HL-60/S4 (cell line): ENCODE results near the gene SCRT2.

ENCODE experiments used
- in situ Hi-C: fragments of 300-500 bp; cut with MboI; formaldehyde crosslinking; loops from 2 replicates; pipeline ENCODE4 v1.14.3; 2022; ENCODE audit warnings: low sequenced_read_pairs

The SCRT2 gene

DNA sequence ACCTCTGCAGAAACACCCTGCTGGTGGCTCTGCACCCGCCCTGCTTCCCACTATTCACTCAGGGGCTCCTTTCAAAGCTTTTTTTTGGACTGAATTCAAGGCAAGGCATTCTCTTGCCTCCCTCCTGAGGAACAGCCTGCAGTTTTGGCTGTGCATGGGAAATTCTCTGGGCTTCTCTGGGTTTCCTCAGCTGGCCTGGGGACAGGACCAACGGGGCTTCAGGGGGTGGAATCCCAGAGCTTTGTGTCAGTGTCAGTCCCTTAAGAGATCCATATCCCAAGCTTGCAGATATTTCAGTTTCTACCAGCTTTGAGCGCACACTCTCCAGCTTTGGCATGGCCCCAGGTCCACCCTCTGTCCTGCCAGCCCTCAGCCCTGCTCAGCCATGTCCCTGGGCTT lies 2.0 kb downstream of the SCRT2 start:
- in situ Hi-C loops, result no loop called here

DNA sequence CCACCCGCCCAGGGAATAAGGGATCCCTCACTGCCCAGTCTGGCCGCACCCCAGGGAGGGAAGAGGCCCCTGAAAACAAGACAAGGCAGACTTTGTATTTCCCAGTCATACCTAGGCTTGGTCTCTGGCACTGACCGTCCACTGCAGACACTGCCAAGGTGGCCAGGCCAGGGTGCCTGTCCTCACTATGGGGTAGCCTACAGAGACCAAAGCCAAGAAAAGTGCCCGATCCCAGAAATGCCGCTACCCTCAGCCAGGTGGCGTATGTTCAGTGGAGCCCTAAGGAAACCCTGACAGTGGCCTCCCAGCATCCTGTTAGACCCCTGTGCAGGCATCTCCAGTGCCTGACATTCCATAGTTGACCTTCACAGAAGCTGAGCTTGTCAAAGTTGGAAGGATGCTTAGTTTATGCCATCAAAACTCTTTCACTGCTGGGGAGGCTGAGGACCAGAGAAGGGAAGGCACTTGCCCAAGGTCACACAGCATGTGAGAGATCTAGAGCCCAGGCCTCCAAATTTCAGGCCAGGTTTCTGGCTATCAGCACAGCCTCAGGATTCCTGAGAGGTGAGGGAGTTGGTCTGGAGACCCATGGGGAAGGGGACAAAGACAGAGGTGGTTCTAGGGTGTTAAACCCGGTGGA lies 2.5 kb downstream of the SCRT2 start:
- in situ Hi-C loops, result no loop called here

DNA sequence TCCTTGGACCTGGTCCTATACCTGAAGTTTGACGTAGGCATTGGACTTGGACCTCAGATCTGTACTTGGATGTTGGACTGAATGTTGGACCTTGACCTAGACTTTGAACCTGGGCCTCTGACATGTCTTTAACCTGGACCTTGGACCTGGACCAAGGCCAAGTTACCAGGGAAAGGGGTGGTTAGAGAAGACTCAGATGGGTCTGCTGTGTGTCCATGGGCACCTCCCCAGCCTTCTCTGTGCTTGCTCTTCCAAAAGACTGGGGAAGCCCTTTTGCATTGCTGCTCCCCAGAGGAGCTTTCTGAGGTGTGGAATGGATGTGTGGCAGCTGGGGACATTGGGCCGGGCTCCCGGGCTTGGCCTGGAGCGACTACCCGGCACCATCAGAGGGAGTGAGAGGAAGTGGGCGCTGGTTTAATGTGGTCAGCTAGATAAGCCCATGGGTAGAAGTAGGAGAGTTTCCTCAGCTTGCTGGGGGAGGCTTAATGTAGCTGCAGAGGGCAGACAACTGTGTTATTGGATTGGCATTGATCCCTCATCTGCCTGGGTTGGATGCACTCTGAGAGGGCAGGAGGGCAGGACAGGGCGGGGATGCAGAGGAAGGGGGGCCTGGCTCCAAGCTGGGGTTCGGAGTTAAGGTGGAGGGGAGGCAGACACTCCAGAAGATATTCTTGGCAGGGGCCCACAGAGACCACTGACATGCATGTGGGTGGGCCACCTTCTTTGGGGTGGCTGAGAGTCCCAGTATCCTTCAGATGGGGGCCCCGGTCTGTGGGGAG lies 4.2 kb downstream of the SCRT2 start:
- in situ Hi-C loops, result no loop called here

DNA sequence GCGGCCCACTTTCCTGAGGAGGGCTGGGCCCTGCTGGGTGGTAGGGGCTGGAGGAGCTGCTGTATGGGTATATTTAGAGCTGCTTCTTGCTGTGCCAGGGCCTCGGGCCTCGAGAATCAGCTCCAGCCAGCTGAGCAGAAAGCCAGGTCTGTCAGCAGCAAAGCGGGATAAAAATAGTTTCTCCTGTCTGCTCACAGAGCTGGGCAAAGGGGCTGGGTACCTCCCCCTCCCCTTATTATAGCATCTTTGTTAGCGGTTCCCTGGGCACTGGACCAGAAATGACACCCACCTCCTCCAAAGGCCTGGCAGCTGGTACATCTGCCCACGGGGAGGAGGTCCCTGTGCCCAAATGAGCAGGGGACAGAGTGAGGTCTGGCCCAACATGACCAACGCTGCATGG lies 6.0 kb downstream of the SCRT2 start:
- in situ Hi-C loops, result no loop called here

DNA sequence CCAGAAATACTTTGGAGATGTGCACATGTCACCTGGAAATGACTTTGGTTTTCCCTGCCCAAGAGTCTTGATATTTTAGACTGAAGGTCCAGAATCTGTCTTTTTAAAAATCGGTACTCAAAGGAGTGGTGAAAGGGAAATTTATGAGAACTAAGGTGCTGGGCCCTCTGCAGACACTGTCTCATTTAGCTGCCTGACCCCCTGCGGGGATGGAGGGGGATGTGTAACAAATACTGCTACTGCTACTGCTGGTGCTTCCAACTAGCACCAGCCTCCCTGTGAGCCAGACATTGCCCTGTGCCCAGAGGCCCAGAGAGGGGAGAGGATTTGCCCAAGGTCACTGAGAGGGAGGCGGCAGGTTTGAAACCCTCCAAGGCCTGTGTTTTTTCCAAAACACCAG lies 7.0 kb downstream of the SCRT2 start:
- in situ Hi-C loops, result no loop called here

DNA sequence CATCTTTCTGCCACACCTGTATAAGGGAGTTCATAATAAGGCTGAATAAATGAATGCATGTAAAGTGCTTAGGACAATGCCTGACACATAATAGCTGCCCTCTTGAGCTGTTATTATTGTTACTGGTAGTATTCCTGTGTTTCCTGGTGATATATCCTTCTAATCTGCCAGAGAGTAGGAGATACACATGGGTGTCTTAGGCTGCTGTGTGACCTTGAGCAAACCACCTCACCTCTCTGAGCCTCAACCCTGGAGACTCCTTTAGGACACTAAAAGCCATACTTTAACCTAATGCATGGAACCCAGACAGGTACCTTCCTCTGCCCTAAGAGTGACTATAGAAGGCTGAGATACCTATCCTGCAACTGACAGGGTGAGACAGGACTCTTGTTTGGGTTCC lies 7.6 kb downstream of the SCRT2 start:
- in situ Hi-C loops, result no loop called here

DNA sequence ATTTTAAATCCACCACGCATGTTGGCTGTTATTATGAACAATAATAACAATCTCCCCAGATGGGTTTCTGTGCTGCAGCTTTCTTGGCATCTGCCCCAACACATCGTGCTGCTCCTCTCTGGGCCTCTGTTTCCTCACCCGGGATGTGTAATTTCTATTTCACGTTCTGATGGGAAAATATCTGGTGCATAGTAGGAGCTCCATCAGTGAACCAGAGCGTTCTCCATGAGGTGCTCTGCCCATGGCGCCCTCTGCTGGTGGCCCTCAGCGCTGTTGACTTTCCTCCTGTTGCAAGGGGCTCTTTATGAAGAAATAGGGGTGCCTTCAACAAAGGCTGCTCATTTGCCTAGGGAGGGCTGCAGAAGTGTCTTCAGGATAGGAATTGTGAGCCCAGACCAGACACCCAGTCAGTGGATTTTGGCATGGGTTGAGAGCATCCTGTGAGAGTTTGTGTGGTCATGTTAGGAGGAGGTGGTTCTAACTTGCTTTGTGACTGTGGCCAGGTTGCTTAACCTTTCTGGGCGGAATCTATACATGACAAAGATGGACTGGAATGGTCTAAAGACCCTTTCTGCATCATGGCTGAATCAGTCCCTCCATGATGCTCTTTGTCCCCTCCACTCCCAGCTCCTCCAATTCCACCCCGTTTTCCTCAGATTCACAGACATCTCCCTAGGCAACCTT lies 8.1 kb downstream of the SCRT2 start:
- in situ Hi-C loops, result no loop called here

DNA sequence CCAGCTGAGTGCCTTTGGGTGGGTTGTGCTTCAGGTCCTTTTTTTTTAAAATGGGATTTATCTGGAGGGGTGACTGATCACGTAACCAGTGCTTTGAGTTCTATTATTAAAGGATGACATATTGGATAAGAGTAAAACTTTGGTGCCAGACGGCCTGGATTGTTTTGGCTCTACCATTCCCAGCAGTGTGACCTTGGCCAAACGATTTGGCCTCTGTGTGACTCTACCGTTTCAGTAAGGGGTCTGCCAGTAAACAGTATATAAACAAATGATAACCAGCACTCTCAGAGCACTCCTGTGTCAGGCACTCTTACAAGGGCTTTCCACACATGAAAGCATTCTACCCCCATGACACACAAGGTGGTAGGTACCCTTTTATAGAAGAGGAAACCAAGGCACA lies 8.7 kb downstream of the SCRT2 start:
- in situ Hi-C loops, result no loop called here

DNA sequence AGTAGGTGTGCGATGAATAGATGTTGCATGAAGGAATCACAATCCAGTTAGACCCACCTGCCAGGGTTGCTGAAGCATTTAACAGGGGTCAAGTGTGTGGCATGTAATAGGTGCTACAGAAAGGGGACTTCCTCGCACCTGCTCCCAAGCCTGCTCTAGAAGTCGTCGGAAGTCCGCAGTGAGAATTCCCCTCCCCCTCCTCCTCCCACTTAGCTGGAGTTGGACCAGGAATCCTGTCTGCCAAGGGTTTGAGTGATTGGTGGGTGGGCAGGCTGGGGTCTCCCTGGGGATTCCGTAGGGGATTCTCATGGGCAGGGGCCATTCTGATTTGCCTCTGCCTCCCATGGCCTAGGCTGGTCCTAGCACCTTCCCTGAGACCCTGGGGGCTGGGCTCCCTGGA lies 10.3 kb downstream of the SCRT2 start:
- in situ Hi-C loops, result no loop called here

DNA sequence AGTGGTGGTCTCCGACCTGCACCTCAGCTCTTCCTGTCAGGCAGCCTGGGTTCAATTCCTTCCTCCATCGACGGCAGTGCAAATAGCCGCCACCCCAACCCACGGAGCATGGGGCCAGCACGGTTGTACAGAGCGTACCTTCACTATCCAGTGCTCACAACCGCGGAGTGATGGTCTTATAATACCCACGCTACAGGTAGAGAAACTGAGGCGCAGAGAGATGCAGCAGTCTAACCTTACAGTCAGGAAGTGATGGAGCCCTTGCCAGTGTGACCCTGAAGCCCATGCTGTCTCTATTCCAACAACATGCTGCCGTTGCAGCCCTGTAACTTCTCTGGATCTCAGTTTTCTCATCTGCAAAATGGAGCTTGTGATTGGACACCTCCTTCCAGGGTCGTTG lies 11.0 kb downstream of the SCRT2 start:
- in situ Hi-C loops, result no loop called here

DNA sequence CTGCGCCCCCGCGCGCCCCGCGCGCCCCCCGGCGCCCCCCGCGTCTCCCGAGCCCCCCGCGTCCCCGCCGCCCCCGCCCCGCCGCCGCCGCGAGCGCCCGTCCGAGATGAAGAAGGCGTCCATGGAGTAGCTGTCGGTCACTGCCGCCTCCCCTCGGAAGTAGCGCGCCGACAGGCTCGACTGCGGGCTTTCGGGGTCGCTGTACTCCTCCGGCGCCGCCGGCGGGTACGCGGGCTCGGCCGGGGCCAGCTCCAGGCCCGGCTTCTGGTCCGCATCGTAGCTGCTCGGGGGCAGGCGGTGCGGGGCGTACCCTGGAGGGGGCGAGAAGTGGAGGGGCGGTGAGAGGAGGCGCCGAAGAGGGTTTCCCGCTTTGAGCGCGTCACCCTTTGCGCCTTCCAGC lies 11.5 kb downstream of the SCRT2 start:
- in situ Hi-C loops, result no loop called here

DNA sequence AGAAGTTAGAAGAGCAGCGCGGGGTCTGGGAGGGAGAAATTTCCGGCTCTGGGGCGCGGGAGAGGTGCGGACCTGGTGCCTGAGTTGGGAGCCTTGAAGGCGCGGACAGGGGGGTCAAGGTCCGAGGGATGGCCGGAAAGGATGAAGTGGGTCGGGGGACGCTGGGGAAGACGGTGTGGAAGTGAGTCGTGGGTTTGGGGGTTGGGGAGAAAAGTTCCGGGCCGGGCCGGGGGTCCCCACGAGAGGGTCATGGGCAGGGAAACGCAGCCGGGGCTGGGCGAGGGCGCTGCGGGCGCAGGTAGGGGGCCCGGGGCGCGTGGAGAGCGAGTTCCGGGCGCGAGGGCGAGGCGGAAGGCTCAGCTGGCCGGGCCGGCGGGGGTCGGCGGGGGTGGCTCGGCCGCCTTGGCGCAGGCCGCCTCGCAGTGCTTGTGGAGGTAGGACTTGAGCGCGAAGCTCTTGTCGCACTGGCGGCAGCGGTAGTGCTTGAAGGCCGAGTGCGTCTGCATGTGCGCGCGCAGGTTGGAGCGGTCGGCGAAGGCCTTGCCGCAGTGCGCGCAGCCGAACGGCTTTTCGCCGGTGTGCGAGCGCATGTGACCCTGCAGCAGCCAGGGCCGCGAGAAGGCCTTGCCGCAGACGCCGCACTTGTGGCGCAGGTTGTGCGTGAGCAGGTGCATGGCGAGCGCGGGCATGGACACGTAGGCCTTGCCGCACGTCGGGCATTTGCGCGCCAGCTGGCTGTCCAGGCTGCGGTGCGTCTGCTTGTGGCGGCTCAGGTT lies 12.1 kb downstream of the SCRT2 start:
- in situ Hi-C loops, result no loop called here

DNA sequence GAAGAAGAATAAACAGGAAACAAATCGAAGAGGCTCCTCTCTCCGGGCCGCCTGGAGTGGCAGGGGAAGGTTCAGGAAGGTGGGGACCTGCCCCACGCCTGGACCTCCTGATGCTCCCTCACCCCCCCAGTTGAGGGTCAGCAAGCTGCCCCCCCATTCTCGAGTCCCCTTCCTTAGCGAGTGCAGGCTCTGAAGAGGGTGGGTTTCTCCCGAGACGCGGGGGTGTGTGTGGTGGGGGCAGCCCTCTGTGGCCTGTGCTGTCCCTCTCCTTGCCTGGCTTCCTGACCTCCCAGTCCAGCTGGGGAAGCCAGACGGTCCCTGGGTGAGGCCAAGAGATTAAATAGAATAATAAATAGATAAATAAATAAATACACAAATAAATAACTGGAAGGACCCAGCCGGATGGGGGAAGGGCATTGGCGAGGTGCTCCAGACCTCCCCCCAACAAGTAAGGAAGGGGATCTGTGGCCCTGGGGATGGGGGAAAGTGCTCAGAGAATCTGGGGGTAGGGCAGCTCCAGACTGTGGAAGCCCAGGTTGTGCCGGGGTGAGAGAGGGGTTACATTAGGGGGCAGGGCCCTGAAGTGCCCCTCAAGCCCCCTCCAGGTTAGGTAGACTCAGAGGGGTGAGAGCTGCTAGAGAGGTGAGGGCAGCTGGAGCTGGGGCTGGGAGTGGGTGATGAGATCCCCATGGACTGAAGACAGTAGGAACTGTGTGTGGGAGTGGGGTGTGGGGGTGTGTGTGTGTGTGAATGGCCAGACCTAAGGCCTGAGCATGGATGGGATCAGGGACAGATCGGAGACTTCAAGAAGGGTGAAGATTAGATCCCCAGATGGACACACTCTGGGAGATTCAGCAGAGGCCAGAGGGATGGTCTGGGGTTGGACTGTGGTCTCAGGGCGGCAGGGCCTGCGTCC lies 13.1 kb downstream of the SCRT2 start:
- in situ Hi-C loops, result no loop called here

DNA sequence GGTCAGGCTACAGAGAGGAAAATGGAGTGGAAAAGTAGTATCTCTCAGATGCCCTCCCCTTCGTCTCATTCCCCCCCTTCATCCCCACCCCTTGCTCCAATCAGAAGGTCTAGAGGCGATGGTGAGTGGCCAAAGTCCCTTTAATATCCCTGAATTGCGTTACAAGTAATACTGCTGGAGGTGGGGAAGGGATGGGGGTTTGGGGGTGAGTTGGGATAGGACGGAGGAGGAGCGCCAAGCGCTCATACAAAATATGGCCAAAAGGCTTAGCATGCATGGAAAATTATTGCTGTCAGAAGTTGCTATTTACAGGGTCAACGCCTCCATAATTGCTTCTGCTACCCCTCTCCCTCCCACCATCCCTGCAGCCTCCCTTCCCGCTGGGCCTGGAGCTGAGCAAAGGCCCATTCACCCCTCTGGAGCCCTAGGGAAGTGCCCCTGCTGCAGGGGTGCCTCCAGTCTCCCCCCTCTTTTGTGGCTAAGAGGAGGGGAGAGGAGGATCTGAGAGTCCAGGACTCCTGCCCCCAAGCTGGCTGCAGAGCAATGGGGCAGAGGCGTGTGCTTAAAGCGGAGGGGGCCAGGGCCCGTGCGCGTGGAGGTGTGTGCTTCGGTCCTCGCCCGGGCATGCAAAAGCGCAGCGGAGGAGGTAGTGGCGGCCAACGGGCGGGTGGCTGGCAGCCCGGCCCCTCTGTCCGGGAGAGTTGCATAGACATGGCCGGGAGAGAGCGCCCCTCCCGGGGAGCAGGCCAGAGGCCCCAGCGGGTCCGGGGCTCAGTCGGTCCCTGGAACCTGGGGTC lies 13.9 kb downstream of the SCRT2 start:
- in situ Hi-C loops, result no loop called here

DNA sequence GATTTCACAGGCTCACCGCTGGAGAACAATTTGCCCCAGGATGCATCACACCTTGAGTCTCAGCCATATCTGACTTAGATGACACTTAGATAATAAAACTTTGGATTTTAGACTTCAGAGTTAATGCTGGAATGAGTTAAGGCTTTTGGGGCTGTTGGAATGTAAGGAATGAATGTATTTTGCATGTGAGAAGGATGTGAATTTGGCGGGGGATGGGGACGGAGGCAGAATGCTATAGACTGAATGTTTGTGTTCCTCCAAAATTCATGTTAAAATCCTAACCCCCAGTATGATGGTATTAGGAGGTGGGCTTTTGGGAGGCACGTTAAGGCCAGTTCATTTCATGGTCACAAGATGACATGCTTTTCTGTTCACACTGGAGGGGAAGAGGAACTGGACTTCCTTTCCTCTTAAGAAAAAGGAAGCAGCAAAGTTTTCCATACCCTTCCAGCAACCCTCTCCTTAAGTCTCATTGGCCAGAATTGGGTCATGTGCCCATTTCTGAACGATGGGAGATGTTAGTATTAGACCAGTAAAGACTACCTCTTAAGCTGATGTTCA lies 16.8 kb downstream of the SCRT2 start:
- in situ Hi-C loops, result no loop called here

DNA sequence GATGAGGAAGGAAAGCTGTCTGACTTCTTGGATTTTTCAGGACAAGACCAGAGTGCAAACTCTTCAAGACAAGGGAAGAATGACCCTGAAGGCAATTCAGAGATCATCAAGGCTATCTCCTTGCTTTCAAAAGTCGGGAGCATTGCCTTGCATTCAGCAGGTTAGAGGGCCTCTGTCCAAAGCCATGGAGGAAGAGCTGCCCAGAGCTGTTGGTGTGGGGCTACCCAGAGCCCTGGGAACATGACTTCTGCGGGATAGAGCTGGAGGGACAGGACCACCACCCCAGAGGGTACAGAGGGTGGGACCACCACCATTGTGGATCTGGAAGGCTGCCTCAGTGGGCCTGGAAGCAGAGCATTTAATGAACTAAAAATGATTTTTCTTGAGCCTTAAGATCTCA lies 17.4 kb downstream of the SCRT2 start:
- in situ Hi-C loops, result no loop called here

DNA sequence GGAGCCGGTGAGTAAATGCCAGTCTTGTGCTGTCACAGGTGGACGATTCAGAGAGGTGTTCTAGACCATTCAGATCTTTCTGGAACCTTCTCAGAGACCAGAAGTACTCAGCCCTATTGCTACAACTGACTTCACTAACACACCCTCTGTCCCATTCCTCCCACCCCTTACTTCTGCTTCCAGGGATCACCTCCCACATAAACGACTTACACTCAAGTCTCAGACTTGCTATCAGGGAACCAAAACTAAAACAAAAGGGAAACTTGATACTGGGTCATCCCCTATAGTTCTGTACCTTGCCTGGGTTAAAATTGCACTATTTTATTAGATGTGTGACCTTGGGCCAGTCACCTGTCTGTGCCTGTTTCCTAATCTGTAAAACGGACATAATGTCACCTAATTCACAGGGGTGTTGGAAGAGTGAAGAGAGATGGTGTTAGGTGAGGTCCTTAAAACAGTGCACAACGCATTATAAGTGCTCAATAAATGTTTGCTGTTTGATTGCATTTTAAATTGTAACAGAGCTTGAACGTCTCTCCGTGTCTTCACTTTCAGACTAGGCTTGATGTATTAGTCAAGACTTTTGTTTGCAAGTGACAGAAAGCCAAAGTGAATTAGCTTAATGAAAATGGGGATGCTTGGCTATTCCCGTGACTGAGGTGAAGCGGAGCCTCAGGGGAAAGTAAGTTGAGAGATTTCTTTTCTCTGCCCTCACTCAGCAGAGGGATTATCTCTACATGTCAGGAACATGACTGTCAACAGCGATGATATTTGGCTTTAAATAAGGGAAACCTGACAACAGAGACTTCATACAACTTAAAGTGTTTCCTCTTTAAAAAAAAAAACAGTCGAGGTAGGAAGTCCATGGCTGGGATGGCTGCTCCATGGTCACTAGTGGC lies 19.6 kb downstream of the SCRT2 start:
- in situ Hi-C loops, result no loop called here

DNA sequence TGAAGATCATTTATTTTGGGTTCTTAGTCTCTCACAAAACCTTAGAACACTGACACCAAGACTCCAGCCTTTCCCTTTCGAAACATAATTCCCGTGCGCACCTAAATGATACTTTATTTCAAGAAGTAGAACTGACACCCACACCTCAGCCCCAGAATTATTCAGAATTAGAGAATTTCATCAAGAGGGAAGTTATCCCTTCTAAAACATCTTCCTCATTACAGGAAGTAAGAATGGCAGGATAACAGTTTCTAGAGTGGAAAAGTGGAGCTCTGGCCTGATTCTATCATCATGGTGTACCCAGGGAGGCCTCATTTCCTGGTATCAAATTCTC lies 21.2 kb downstream of the SCRT2 start:
- in situ Hi-C loops, result loop anchor here (5.0 kb wide), 2 partner anchors 92 to 297 kb away; no protein-coding TSS in a partner anchor
